ENCODE measurements around the gene ADO.

Gene ADO

DNA sequence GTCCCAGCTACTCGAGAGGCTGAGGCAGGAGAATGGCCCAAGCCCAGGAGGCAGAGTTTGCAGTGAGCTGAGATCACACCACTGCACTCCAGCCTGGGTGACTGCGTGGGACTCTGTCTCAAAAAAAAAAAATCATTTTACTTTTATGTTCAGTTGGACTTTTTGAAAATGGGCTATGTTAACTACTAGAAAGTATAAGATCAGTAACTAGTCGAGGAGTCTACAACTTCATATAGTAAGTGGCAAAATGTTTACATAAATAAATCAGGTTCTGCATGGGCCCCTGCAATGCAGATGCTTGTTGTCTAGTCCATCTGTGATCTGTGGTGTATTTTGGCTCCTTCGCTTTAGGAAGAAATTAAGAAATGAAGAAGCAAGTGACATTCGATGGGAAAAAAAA lies 12.3 kb upstream of the ADO start:
- no peak for DNase-seq (ENCODE audit: low read depth in 2 of 3, low spot score in 1 of 3)

DNA sequence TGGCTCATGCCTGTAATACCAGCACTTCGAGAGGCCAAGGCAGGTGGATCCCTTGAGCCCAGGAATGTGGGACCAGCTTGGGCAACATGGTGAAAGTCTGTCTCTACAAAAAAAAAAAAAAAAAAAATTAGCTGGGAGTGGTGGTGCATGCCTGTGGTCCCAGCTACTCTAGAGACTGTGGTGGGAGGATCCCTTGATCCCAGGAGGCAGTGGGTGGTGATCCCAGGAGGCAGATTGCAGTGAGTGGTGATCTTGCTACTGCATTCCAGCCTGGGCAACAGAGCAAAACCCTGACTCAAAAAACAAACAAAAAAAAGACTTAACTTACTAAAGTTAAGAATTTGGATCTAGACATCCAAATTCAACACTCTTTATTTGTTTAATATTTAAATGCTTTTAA lies 10.2 kb upstream of the ADO start:
- no peak for DNase-seq (ENCODE audit: low read depth in 2 of 3, low spot score in 1 of 3)

DNA sequence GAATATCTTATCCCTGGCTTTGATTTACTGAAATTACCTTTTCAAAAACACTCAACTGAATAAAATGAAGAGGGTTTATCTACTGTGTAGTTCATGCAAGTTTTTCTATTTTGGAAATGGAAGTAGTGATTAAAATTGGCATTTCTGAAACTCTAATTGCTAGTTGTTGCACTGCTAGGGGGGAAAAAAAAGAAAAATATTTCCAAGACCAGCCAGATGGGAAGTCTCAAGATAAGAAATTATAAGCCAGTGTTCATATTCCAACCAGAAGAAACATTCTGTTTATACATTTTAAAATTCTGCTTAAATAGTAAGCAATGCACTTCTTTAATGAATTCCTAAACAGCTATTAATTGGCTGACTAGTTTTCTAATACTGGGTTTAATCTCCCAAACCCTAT lies 9.4 kb upstream of the ADO start:
- DNase-seq (ENCODE audit: low read depth in 2 of 3, low spot score in 1 of 3), result no peak

- DNase-seq (ENCODE audit: low read depth in 2 of 3, low spot score in 1 of 3), result no peak
These were observed 8.8 kb upstream of the ADO start for GRCh38 chr10:62795762-62796161.

DNA sequence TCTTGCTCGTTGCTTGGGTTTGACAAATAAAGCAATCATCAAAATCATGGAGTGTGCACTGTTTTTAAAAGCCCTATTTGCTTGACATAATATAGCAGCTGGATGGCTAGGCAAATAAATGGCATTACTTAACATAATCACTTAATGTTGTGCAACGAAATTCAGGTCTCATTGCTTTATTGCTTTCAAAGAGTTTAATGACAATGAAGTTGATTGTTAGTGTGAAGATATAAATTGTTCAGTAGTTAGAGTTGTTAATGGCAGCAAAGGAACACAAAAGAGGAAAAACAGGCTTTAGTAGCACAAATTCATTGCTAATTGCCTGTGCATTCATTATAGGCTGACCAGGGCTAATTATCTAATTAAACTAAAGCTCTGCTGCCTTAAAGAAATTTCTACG lies 7.6 kb upstream of the ADO start:
- DNase-seq (ENCODE audit: low read depth in 2 of 3, low spot score in 1 of 3), result no peak

- no peak for DNase-seq (ENCODE audit: low read depth in 2 of 3, low spot score in 1 of 3)
These were observed 2.6 kb upstream of the ADO start for GRCh38 chr10:62801871-62802270.

- DNase-seq (ENCODE audit: low read depth in 2 of 3, low spot score in 1 of 3), result no peak
These were observed 680 bp upstream of the ADO start for GRCh38 chr10:62803724-62804355.

DNA sequence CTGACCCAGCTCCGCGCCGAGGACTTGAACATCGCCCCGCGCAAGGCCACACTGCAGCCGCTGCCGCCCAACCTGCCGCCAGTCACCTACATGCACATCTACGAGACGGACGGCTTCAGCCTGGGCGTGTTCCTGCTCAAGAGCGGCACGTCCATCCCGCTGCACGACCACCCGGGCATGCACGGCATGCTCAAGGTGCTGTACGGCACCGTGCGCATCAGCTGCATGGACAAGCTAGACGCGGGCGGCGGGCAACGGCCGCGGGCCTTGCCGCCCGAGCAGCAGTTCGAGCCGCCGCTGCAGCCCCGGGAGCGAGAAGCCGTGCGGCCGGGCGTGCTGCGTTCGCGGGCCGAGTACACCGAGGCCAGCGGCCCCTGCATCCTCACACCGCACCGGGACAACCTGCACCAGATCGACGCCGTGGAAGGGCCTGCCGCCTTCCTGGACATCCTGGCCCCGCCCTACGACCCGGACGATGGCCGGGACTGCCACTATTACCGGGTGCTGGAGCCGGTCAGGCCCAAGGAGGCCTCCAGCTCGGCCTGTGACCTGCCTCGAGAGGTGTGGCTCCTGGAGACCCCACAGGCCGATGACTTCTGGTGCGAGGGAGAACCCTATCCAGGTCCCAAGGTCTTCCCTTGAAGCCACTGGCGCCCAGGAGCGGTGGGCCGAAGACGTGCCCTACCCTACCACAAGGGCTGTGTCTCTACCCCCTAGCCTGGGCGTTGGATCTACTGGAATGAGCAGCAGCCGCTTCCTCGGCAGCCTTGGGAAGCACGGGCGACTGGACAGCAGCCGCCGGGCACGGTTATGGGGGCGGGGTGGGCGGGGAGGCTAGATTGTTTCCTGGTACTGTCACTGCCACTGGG lies 945 bp downstream of the ADO start:
- no peak for DNase-seq (ENCODE audit: low read depth in 2 of 3, low spot score in 1 of 3)

- DNase-seq (ENCODE audit: low read depth in 2 of 3, low spot score in 1 of 3), result no peak
These were observed 1.7 kb downstream of the ADO start for GRCh38 chr10:62806251-62806650.

GRCh38 chr10:62810156-62810902 lies 5.8 kb downstream of the ADO start:
- no peak for DNase-seq (ENCODE audit: low read depth in 2 of 3, low spot score in 1 of 3)

DNA sequence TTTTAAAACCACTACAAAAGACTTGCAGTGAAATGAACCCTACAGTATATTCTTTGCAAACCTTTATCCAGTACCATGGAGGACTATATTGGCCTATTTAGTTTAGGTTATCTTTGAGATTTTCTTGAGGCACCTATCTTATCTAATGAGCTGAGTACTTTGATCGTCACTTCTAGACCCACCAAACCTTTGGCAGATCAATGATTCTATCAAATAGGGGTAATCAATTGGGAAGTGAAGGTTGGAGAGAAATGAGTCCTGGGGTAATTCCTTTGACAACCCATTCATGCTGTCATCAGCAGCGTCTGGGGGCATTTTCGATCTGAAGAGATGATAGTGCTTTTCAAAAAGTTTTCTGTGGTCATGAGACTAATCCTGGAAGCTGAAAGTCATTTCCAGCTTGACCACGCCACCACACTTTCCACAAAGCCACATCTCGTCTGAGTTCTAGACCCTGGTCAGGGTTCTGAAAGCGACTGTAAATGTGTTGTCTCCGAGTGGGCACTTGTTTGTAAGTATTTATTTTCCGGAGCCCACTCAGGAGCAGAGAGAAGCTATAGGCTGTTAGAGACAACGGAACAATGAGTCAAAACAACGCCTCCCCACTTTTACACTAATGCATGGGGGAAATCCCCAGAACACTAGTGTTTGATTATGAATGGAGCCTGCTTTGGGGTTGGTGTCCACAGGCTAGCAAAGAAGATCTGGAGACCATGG lies 6.8 kb downstream of the ADO start:
- peak; percentile 72 to 80 (median 77) for DNase-seq (ENCODE audit: low read depth in 2 of 3, low spot score in 1 of 3)

DNA sequence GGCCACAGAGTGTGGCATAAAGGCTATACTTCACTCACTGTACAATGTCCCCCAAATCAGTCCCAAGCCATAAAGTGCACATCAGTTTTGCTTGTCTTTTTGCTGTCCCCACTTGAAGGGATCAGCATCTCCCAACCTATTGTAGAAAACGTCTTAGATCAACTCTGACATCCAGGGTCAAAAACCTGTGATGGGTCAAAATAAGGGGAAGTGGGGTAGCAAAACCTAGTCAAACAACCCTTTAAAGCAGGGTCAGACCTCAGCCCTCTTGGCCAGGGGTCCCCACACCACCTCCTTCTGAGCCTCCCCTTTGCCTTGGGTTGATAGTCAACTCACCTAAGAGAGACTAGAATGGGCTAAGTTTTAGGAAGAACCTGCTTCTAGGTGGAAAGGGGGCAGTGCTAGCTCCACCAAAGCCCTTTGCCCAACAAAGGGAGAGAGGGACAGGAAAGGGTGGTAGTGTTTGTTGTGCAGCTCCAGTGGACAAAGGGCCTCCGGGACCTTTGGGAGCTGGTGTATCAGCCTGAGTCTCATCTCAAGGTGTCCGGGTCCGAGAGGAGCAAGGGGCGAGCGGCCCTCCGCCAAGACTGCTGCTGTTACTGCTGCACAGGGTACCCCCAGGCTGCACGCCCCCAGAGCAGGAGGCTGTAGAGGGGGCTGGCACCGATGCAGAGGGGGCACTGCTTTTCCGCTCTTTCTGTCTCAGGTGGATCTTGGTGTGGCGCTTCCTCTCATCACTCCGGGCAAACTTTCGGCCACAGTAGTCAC lies 8.3 kb downstream of the ADO start:
- DNase-seq (ENCODE audit: low read depth in 2 of 3, low spot score in 1 of 3), result no peak

GRCh38 chr10:62813453-62813852 lies 8.9 kb downstream of the ADO start:
- DNase-seq (ENCODE audit: low read depth in 2 of 3, low spot score in 1 of 3), result no peak

DNA sequence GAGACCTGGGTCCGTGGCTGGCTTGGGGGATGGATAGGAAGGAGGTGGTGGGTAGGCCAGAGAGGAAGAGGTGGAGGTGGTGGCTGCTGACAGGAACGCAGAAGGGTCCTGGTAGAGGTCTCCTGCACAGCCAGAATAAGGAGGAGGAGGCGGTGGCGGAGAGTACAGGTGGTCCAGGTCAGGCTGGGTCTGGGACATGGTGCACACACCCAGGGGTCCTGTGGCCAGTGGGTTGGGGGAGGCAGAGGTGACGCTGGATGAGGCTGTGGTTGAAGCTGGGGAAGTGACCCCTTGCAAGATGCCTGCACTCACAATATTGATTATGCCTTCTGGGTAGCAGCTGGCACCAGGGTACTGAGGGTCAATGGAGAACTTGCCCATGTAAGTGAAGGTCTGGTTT lies 9.5 kb downstream of the ADO start:
- no peak for DNase-seq (ENCODE audit: low read depth in 2 of 3, low spot score in 1 of 3)

GRCh38 chr10:62814756-62815380 lies 10.3 kb downstream of the ADO start:
- peak in 1 of 3 donors; percentile 19 for DNase-seq (ENCODE audit: low read depth in 2 of 3, low spot score in 1 of 3)

DNA sequence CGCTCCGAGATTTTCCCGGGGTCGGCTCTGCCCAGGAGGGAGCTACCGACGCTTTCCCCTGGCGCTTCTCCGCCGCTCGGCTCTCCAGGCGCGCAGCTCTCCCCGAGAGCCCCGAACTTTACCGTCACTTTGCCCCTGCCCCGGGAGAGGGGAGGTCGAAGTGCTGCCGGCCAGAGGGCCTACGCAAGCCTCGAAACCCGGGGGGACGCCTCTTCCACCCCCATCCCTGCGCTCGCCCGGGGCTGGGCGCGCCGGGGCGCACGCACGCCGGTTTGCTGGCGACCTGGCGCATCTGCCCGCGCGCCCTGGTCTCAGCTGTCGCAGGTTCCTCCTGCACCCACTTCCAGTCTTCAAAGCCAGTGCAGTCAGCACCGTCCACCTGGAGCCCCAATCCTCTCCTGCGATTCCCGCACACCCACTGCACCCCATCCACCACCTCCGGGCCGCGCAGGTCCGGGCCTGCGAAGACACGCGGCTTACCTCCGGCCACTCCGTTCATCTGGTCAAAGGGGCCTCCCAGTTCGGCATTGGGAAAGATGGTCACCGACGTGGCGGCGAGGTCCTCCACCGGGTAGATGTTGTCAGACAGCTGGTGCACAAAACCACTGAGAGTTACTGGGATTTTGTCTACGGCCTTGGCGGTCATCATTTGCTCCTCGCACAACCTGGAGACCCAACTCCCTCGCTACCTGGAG lies 11.0 kb downstream of the ADO start:
- DNase-seq (ENCODE audit: low read depth in 2 of 3, low spot score in 1 of 3), result peak in 1 of 3 donors; percentile 21

DNA sequence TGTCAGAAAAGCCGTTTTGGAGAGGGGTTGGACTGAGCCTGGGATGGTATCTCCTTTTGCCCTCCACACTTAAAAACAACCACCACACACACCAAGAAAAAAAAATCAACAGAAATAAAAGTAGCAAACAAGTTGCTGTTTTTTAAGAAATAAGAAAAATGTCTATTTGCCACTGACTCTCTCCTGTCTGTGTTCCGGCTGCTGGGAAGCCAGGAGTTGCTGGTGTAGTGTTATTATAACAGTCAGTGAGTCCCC lies 11.5 kb downstream of the ADO start:
- DNase-seq (ENCODE audit: low read depth in 2 of 3, low spot score in 1 of 3), result no peak

DNA sequence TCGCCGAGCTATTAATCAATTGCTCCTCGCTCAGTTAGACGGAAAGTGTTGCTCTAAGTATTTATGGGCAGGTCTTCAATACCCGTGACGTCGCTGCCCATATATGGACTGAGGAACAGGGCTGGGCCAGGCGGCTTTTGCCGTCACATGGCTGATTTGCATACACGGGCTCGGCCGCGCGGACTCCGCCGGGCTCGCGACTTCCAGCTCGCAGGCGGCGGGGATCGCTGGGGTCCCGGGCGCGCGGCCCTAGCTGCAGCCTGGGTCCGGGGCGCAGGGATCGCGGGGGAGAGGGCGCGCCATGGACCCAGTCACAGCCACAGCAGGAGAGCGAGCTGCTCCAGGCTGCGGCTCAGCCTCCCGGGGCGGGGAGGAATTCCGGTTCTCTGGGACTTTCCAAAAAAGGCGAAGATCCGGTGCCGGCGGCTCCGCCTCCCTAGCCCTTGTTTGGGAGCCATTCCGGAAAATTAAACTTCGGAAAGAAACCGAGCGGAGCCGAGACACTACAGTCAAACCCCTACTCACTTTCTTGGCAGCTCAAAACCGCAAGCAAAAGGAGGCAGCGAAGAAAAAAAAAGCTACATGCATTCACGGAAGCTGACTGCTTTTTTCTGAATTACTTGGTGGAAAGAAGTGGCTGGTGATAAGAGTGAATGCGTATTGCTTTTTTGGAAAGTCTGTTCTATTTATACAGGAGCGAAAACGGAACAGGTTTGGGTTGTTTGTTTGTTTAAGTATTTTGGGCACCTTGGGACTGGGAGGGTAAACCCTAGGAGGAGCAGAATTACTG lies 12.0 kb downstream of the ADO start, which contains the start of gene EGR2:
Gene EGR2 (minus strand): TSS at position 36 of the 790 bp plus-strand sequence. CDS start 337 bp downstream, outside the sequence.
- DNase-seq (ENCODE audit: low read depth in 2 of 3, low spot score in 1 of 3), result peak; percentile 90 to 92 (median 90)

Data from stimulated activated CD4-positive, alpha-beta T cell treated with anti-CD3 and anti-CD28 coated beads, Interleukin-12 subunit alpha, Interleukin-12 subunit beta, amount 100 ng/mL, for 48 hours (primary cell).